ENCODE data around the gene SCAMP1.

GRCh38 chr5:78318337-78318736 is 42.1 kb upstream of the SCAMP1 start:
- TF ChIP-seq CTCF (IDR thresholded peaks at IDR 0.05; ENCODE audit: insufficient read depth, low read length, poor library complexity, severe bottlenecking): no peak
- no peak for TF ChIP-seq EZH2phosphoT487 (conservative IDR thresholded peaks at IDR 0.05; ENCODE audit: low read length)
